Activated CD8-positive, alpha-beta memory T cell treated with anti-CD3 and anti-CD28 coated beads for 1 hour (primary cell): ENCODE data around the gene CHRNB1.
"Not testable (repeated sequence)": the region's sequence is repeated elsewhere in the genome, so short reads cannot be mapped to it uniquely, and the experiment has no call there.

Source experiments
- DNase-seq, 2 donors: peaks; one replicate each; pipeline ENCODE4 v3.0.0-alpha.2; 2020; ENCODE audit warnings: low read depth in 1 of 2; ENCODE audit errors: extremely low read depth in 1 of 2

The CHRNB1 gene

GRCh38 chr17:7466318-7466638 lies 21.4 kb downstream of the CHRNB1 start:
- DNase-seq: no peak

- no peak for DNase-seq
Observed at GRCh38 chr17:7466639-7467341, 21.9 kb downstream of the CHRNB1 start.

- no peak for DNase-seq
Observed at GRCh38 chr17:7467498-7467897, 22.6 kb downstream of the CHRNB1 start.

- DNase-seq: no peak
Observed at GRCh38 chr17:7468290-7468689, 23.4 kb downstream of the CHRNB1 start.

GRCh38 chr17:7468804-7469389 lies 24.0 kb downstream of the CHRNB1 start:
- DNase-seq: no peak

- DNase-seq: not testable (repeated sequence)
Observed at GRCh38 chr17:7469843-7470242, 25.0 kb downstream of the CHRNB1 start.

GRCh38 chr17:7470457-7470973 lies 25.7 kb downstream of the CHRNB1 start:
- not testable (repeated sequence) for DNase-seq

- no peak for DNase-seq
Observed at GRCh38 chr17:7471729-7472128, 26.9 kb downstream of the CHRNB1 start.

GRCh38 chr17:7474767-7475166 lies 29.9 kb downstream of the CHRNB1 start:
- not testable (repeated sequence) for DNase-seq

GRCh38 chr17:7475764-7476422 lies 31.0 kb downstream of the CHRNB1 start:
- no peak for DNase-seq

GRCh38 chr17:7476494-7476893 lies 31.6 kb downstream of the CHRNB1 start:
- no peak for DNase-seq

- DNase-seq: no peak
Observed at GRCh38 chr17:7476951-7477350, 32.1 kb downstream of the CHRNB1 start.

GRCh38 chr17:7477392-7478275 lies 32.8 kb downstream of the CHRNB1 start:
- peak in 1 of 2 donors; percentile 42 for DNase-seq

GRCh38 chr17:7478276-7479212 lies 33.7 kb downstream of the CHRNB1 start:
- peak; percentile 51 for DNase-seq

GRCh38 chr17:7479213-7480088 lies 34.6 kb downstream of the CHRNB1 start, which contains the start of gene ZBTB4:
TSS of gene ZBTB4 (minus strand) at chr17:7479631. CDS start at chr17:7466801, 12,830 bp downstream.
- DNase-seq: peak in 1 of 2 donors; percentile 65

- DNase-seq: no peak
Observed at GRCh38 chr17:7480089-7480384, 35.2 kb downstream of the CHRNB1 start.

- DNase-seq: not testable (repeated sequence)
Observed at GRCh38 chr17:7481275-7481674, 36.4 kb downstream of the CHRNB1 start, which contains the start of gene SLC35G6. TSS of gene SLC35G6 (plus strand) at chr17:7481446. CDS start at chr17:7481517, 71 bp downstream.

- not testable (repeated sequence) for DNase-seq
Observed at GRCh38 chr17:7481842-7482741, 37.2 kb downstream of the CHRNB1 start.
